Endothelial cell of hepatic sinusoid (primary cell): ENCODE data around the gene KCNQ1OT1.

ENCODE experiments used
- in situ Hi-C: cut with HindIII; loops from 2 replicates; pipeline ENCODE4 v1.10.0; 2017; ENCODE audit warnings: low sequenced_read_pairs

Gene KCNQ1OT1

GRCh38 chr11:2562890-2563212 lies 136.9 kb downstream of the KCNQ1OT1 start:
- in situ Hi-C loops = no loop called here

- in situ Hi-C loops = no loop called here
These were observed 137.9 kb downstream of the KCNQ1OT1 start for GRCh38 chr11:2561696-2562581.

GRCh38 chr11:2559527-2560311 lies 140.1 kb downstream of the KCNQ1OT1 start:
- in situ Hi-C loops = loop anchor here (5.0 kb wide), 4 partner anchors 38 to 163 kb away; no protein-coding TSS in a partner anchor

GRCh38 chr11:2558861-2559526 lies 140.8 kb downstream of the KCNQ1OT1 start:
- in situ Hi-C loops = loop anchor here (5.0 kb wide), 4 partner anchors 38 to 163 kb away; no protein-coding TSS in a partner anchor

- in situ Hi-C loops = loop anchor here (5.0 kb wide), 4 partner anchors 39 to 164 kb away; no protein-coding TSS in a partner anchor
These were observed 141.4 kb downstream of the KCNQ1OT1 start for GRCh38 chr11:2558397-2558796.
